Uterus (tissue), 2 donors: ENCODE data around the gene STXBP5L.

Experiments
- POLR2A ChIP-seq, 2 donors: fragments of 450-650 bp; IDR thresholded peaks; one replicate each; pipeline ENCODE4 v1.6.1; 2016; ENCODE audit warnings: antibody characterized with exemption in 2 of 2, mild to moderate bottlenecking in 1 of 2, moderate library complexity in 1 of 2
- TF ChIP-seq, protein P1 (sequence below), 4 experiments: fragments of 200-600 bp in 2 of 4; fragments of 450-650 bp in 2 of 4; sonication (generic) in 2 of 4; IDR thresholded peaks; one replicate each; pipeline ENCODE4 v1.5.1; 2016 to 2019; ENCODE audit warnings: antibody characterized with exemption in 4 of 4, mild to moderate bottlenecking in 2 of 4, moderate library complexity in 1 of 4

DNA sequence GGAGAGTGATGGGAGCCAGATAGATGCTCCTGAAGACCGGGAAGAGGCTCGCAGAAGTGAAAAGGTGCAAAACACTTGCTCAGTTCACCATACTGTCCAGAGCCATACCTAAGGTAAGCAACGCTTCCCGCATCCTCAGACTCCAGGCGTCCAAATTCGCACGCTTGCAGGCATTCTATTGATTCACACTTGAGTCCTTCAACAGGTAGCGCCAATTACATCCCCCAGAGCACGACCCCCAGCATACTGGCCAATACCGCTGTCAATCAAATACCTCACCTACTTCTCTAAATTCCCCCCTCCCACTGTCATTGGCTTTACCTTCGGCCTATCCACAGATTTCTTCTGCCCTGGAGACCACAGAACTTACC is 361 bp upstream of the STXBP5L start:
- TF ChIP-seq, protein P1, sequence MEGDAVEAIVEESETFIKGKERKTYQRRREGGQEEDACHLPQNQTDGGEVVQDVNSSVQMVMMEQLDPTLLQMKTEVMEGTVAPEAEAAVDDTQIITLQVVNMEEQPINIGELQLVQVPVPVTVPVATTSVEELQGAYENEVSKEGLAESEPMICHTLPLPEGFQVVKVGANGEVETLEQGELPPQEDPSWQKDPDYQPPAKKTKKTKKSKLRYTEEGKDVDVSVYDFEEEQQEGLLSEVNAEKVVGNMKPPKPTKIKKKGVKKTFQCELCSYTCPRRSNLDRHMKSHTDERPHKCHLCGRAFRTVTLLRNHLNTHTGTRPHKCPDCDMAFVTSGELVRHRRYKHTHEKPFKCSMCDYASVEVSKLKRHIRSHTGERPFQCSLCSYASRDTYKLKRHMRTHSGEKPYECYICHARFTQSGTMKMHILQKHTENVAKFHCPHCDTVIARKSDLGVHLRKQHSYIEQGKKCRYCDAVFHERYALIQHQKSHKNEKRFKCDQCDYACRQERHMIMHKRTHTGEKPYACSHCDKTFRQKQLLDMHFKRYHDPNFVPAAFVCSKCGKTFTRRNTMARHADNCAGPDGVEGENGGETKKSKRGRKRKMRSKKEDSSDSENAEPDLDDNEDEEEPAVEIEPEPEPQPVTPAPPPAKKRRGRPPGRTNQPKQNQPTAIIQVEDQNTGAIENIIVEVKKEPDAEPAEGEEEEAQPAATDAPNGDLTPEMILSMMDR (IDR thresholded peaks at IDR 0.05), result no peak
- TF ChIP-seq POLR2A (IDR thresholded peaks at IDR 0.05), result no peak
